CD4-positive, alpha-beta memory T cell (primary cell): ENCODE results near the gene ELMO1. TPM values are rescaled to one million over a fixed set of nuclear protein-coding genes. Genes with fewer than 3 reads are reported as not detected.

Experiments used
- CTCF ChIA-PET: fragments of 350-600 bp; sonication (Branson Sonifier 250); formaldehyde crosslinking; loops from one replicate; lab custom pipeline; 2021; ENCODE audit warnings: inconsistent platforms; ENCODE audit not compliant: partially characterized antibody; lab: Charles Lee
- POLR2A ChIA-PET: fragments of 350-600 bp; sonication (Branson Sonifier 250); formaldehyde crosslinking; loops from one replicate; lab custom pipeline; 2021; ENCODE audit not compliant: partially characterized antibody; lab: Charles Lee
- DNase-seq, 5 donors: peaks; one replicate each; pipeline versions ENCODE4 v3.0.0 to v3.0.0-alpha.2; 2020 to 2022; ENCODE audit warnings: mixed read lengths in 1 of 5
- H3K27ac ChIP-seq: one replicate; pipeline ENCODE4 v1.7.0; 2013; ENCODE audit warnings: low read depth, low read length
- H3K27me3 ChIP-seq: 2 replicates; pipeline ENCODE4 v1.7.0; 2013; ENCODE audit warnings: mild to moderate bottlenecking, low read length, moderate library complexity; ENCODE audit not compliant: insufficient read depth
- H3K36me3 ChIP-seq: 2 replicates; pipeline ENCODE4 v1.7.0; 2013; ENCODE audit warnings: mild to moderate bottlenecking, low read length, moderate library complexity; ENCODE audit not compliant: insufficient read depth
- H3K4me1 ChIP-seq: 2 replicates; pipeline ENCODE4 v1.7.0; 2013; ENCODE audit warnings: mild to moderate bottlenecking, low read length, moderate library complexity; ENCODE audit not compliant: insufficient read depth
- H3K4me3 ChIP-seq, 2 donors: one replicate each; pipeline ENCODE4 v1.7.0; 2013; ENCODE audit warnings: low read length in 2 of 2, mild to moderate bottlenecking in 1 of 2
- H3K9me3 ChIP-seq, 2 donors: one replicate each; pipeline ENCODE4 v1.7.0; 2013; ENCODE audit warnings: low read length in 2 of 2, control low read depth in 1 of 2; ENCODE audit not compliant: control insufficient read depth in 1 of 2
- H3K27ac Mint-ChIP-seq, 7 donors: one replicate each; pipeline ENCODE4 v1.8.0; 2020 to 2021; ENCODE audit warnings: mixed read lengths in 7 of 7, mild to moderate bottlenecking in 6 of 7, inconsistent platforms in 3 of 7, moderate library complexity in 3 of 7
- H3K27me3 Mint-ChIP-seq, 2 donors: one replicate each; pipeline ENCODE4 v1.8.0; 2020 to 2021; ENCODE audit warnings: mixed read lengths in 2 of 2
- H3K36me3 Mint-ChIP-seq, 2 donors: one replicate each; pipeline ENCODE4 v1.8.0; 2020 to 2021; ENCODE audit warnings: mixed read lengths in 2 of 2, inconsistent platforms in 1 of 2, mild to moderate bottlenecking in 1 of 2
- H3K4me1 Mint-ChIP-seq, 4 donors: one replicate each; pipeline ENCODE4 v1.8.0; 2020 to 2021; ENCODE audit warnings: mixed read lengths in 4 of 4, mild to moderate bottlenecking in 1 of 4
- H3K4me3 Mint-ChIP-seq, 8 donors: one replicate each; pipeline ENCODE4 v1.8.0; 2020 to 2021; ENCODE audit warnings: mixed read lengths in 8 of 8, mild to moderate bottlenecking in 7 of 8, moderate library complexity in 6 of 8, inconsistent platforms in 3 of 8
- H3K9me3 Mint-ChIP-seq, 8 donors: one replicate each; pipeline ENCODE4 v1.8.0; 2020 to 2021; ENCODE audit warnings: mixed read lengths in 8 of 8, mild to moderate bottlenecking in 5 of 8, inconsistent platforms in 3 of 8, moderate library complexity in 1 of 8
- intact Hi-C: fragments of 100-400 bp; cut with micrococcal nuclease; formaldehyde crosslinking; loops from one replicate; pipeline ENCODE4 v1.15.1; 2023
- polyA plus RNA-seq, 2 donors: library from polyadenylated mRNA; unstranded; fragments of 300-500 nt; fragmentation: Illumina TruSeq; gene quantifications; one replicate each; pipeline ENCODE4 v1.2.3, GENCODE V29; 2021
- total RNA-seq, 2 experiments: library from RNA; stranded (reverse); gene quantifications; one replicate each; pipeline ENCODE4 v1.2.3, GENCODE V29; 2021

Gene ELMO1
- total and polyA plus RNA-seq, 4 experiments from 2014 or later, result 45.1 to 131 (median 111) TPM

GRCh38 chr7:36911788-36912187, 536.9 kb downstream of the ELMO1 start:
- no peak overlapping the region for H3K4me3 Mint-ChIP-seq
- intact Hi-C loops, result no loop called here
- DNase-seq, result no peak
- no peak overlapping the region for H3K4me3 ChIP-seq
- H3K9me3 ChIP-seq, result no peaks in the 10 kb centered on the region
- H3K36me3 Mint-ChIP-seq, result peaks cover 42 to 59% of the 10 kb centered on the region in 2 donors
- peaks cover 13 to 24% (median 13%) of the 10 kb centered on the region in 4 donors for H3K4me1 Mint-ChIP-seq
- no peak overlapping the region for H3K27ac ChIP-seq
- POLR2A ChIA-PET, result no interaction called here
- H3K27me3 Mint-ChIP-seq, result no peaks in the 10 kb centered on the region
- H3K27ac Mint-ChIP-seq, result peak overlapping the region in 1 of 7 donors; percentile 32
- H3K27me3 ChIP-seq, result no peaks in the 10 kb centered on the region
- H3K4me1 ChIP-seq, result no peaks in the 10 kb centered on the region
- H3K9me3 Mint-ChIP-seq, result peaks cover 0 to 1% (median 0%) of the 10 kb centered on the region in 8 donors
- CTCF ChIA-PET, result no interaction called here
- H3K36me3 ChIP-seq, result no peaks in the 10 kb centered on the region

DNA sequence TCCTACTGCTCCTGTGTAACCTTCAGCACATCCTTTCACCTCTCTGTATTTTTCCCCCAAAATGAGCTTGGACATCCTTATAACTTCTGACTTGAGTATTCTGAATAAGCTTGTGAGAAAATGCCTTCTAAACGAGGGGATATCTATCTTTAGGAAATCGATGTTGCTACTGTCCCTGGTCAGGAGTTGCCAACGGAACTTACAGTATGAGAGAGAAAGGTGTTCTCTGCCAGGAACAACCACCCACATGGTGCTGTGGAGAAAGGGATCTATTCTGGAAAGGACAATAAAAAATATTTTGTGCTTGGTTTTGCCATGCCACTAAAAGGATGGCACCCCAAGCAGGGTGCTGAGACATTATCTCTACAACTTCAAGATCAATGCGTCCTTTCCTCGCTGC, 537.8 kb downstream of the ELMO1 start:
- Mint-ChIP-seq H3K27me3 (no peaks in the 10 kb centered on the region), H3K4me3 (no peak overlapping the region), H3K4me1 (peaks cover 9 to 28% (median 16%) of the 10 kb centered on the region in 4 donors), H3K9me3 (no peaks in the 10 kb centered on the region), H3K36me3 (peaks cover 43 to 63% of the 10 kb centered on the region in 2 donors), H3K27ac (no peak overlapping the region)
- intact Hi-C loops, result no loop called here
- Histone ChIP-seq H3K9me3 (no peaks in the 10 kb centered on the region), H3K27me3 (no peaks in the 10 kb centered on the region), H3K36me3 (no peaks in the 10 kb centered on the region), H3K4me3 (no peak overlapping the region), H3K4me1 (no peaks in the 10 kb centered on the region), H3K27ac (no peak overlapping the region)
- ChIA-PET CTCF (no interaction called here), POLR2A (no interaction called here)
- no peak for DNase-seq

DNA sequence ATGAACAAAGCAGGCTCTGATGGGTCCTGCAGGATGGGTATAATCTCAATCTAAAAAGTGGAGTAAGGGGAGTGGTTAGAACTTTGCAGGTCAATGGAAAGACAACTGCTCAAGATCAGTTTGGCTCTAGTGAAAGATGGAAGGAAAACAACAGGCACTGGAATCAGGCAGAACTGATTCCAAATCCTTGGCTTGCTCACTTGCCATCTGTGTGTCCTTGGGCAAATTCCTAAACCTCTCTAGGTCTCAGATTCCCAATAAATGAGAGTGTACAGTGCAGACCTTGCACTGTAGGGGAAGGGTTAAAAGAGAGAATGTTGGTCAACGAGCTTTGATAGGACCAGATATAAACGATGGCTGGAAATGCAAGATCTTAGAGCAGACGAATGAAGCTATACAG, 538.3 kb downstream of the ELMO1 start:
- H3K27ac Mint-ChIP-seq, result peak overlapping the region in 1 of 7 donors; percentile 0
- H3K9me3 Mint-ChIP-seq, result no peaks in the 10 kb centered on the region
- peaks cover 43 to 61% of the 10 kb centered on the region in 2 donors for H3K36me3 Mint-ChIP-seq
- Histone ChIP-seq H3K27ac (no peak overlapping the region), H3K27me3 (no peaks in the 10 kb centered on the region), H3K36me3 (no peaks in the 10 kb centered on the region), H3K9me3 (no peaks in the 10 kb centered on the region), H3K4me1 (no peaks in the 10 kb centered on the region), H3K4me3 (no peak overlapping the region)
- no peak for DNase-seq
- ChIA-PET CTCF (no interaction called here), POLR2A (no interaction called here)
- peaks cover 9 to 29% (median 15%) of the 10 kb centered on the region in 4 donors for H3K4me1 Mint-ChIP-seq
- intact Hi-C loops, result no loop called here
- no peaks in the 10 kb centered on the region for H3K27me3 Mint-ChIP-seq
- no peak overlapping the region for H3K4me3 Mint-ChIP-seq

- H3K27me3 ChIP-seq, result no peaks in the 10 kb centered on the region
- H3K9me3 ChIP-seq, result no peaks in the 10 kb centered on the region
- POLR2A ChIA-PET, result no interaction called here
- H3K4me1 Mint-ChIP-seq, result peaks cover 13 to 26% (median 15%) of the 10 kb centered on the region in 4 donors
- H3K36me3 Mint-ChIP-seq, result peaks cover 40 to 71% of the 10 kb centered on the region in 2 donors
- CTCF ChIA-PET, result no interaction called here
- H3K4me3 ChIP-seq, result no peak overlapping the region
- H3K27ac ChIP-seq, result no peak overlapping the region
- intact Hi-C loops, result no loop called here
- H3K27ac Mint-ChIP-seq, result peak overlapping the region in 2 of 7 donors; percentile 5 to 23
- no peaks in the 10 kb centered on the region for H3K36me3 ChIP-seq
- peaks cover 0 to 4% (median 0%) of the 10 kb centered on the region in 8 donors for H3K9me3 Mint-ChIP-seq
- H3K4me3 Mint-ChIP-seq, result no peak overlapping the region
- no peak for DNase-seq
- H3K27me3 Mint-ChIP-seq, result no peaks in the 10 kb centered on the region
- H3K4me1 ChIP-seq, result no peaks in the 10 kb centered on the region
These were observed 541.6 kb downstream of the ELMO1 start for GRCh38 chr7:36906956-36907635.

DNA sequence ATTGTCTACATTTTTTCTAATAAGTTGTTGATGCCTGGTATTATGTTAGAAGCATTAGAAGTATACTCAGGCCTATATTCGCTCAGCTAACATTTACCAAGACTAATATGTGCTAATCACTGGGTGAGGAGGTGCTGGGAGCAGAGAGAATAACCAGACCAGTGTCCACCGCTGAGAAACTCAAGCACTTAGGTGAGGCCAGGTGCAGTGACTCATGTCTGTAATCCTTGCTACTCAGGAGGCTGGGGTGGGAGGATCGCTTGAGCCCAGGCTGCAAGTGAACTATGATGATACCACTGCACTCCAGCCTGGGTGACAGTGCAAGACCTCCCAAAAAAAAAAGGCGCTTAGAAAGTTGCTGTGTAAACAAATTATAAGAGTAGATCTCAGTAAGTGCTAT, 542.2 kb downstream of the ELMO1 start:
- Mint-ChIP-seq H3K27ac (peak overlapping the region in 1 of 7 donors; percentile 54), H3K27me3 (no peaks in the 10 kb centered on the region), H3K4me3 (no peak overlapping the region), H3K9me3 (peaks cover 0 to 4% (median under 1%) of the 10 kb centered on the region in 8 donors), H3K4me1 (peaks cover 7 to 26% (median 15%) of the 10 kb centered on the region in 4 donors), H3K36me3 (peaks cover 38 to 70% of the 10 kb centered on the region in 2 donors)
- no peaks in the 10 kb centered on the region for H3K27me3 ChIP-seq
- H3K4me3 ChIP-seq, result no peak overlapping the region
- CTCF ChIA-PET, result no interaction called here
- no peak for DNase-seq
- intact Hi-C loops, result no loop called here
- H3K27ac ChIP-seq, result no peak overlapping the region
- POLR2A ChIA-PET, result no interaction called here
- H3K4me1 ChIP-seq, result no peaks in the 10 kb centered on the region
- no peaks in the 10 kb centered on the region for H3K36me3 ChIP-seq
- H3K9me3 ChIP-seq, result no peaks in the 10 kb centered on the region

DNA sequence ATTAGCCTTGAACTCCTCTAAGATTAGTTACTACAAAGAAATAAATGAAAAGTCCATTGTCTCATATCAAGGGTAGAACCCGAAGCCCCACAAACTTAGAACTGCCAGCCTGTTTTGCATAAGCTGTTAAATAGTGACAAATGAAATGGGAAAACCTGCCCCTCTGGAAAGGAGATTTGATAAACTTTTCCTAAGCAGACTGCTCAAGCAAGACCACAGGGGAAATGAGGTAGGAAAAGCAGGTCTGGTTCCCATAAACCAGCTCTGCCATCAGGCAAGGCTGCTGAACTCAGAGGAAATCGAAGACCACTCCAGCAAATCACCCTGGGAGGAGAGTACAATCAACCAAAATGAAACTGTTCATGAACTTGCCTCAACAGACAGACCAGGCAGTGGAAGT, 542.8 kb downstream of the ELMO1 start:
- H3K36me3 ChIP-seq, result no peaks in the 10 kb centered on the region
- H3K9me3 ChIP-seq, result no peaks in the 10 kb centered on the region
- H3K4me1 ChIP-seq, result no peaks in the 10 kb centered on the region
- CTCF ChIA-PET, result no interaction called here
- peaks cover 10 to 26% (median 16%) of the 10 kb centered on the region in 4 donors for H3K4me1 Mint-ChIP-seq
- no peaks in the 10 kb centered on the region for H3K27me3 ChIP-seq
- H3K27me3 Mint-ChIP-seq, result no peaks in the 10 kb centered on the region
- peak overlapping the region in 1 of 7 donors; percentile 22 for H3K27ac Mint-ChIP-seq
- no peak for DNase-seq
- POLR2A ChIA-PET, result no interaction called here
- intact Hi-C loops, result no loop called here
- no peak overlapping the region for H3K27ac ChIP-seq
- peaks cover 42 to 69% of the 10 kb centered on the region in 2 donors for H3K36me3 Mint-ChIP-seq
- no peak overlapping the region for H3K4me3 Mint-ChIP-seq
- H3K9me3 Mint-ChIP-seq, result peaks cover 0 to 5% (median 1%) of the 10 kb centered on the region in 8 donors
- no peak overlapping the region for H3K4me3 ChIP-seq

DNA sequence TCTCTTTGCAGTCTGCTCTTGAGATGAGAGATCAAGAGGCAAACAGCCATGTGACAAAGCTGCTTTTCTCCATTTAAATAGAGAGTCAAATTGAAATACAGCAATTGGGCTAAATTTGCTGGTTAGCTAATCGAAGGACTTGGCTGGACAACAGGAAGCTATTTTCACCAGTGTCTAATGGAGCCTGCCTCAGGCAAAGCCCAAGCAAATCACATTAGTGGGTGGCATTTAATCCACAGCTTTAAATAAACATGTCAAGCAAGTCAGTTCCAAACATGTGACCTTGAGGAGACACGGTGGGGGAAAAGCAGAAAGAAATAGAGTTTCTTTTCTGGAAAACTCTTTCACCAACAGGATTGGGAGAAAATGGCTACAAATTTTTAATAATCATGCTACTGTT, 543.9 kb downstream of the ELMO1 start:
- peak overlapping the region in 1 of 7 donors; percentile 41 for H3K27ac Mint-ChIP-seq
- no peak overlapping the region for H3K27ac ChIP-seq
- CTCF ChIA-PET, result interaction anchor here (1.0 kb wide), 1 partner anchor 10 kb away, joined by 3 read pairs; no protein-coding TSS in a partner anchor
- H3K27me3 Mint-ChIP-seq, result no peaks in the 10 kb centered on the region
- H3K36me3 ChIP-seq, result no peaks in the 10 kb centered on the region
- no peaks in the 10 kb centered on the region for H3K27me3 ChIP-seq
- intact Hi-C loops, result no loop called here
- peaks cover 0 to 5% (median 1%) of the 10 kb centered on the region in 8 donors for H3K9me3 Mint-ChIP-seq
- H3K4me3 ChIP-seq, result no peak overlapping the region
- H3K36me3 Mint-ChIP-seq, result peaks cover 35 to 72% of the 10 kb centered on the region in 2 donors
- POLR2A ChIA-PET, result no interaction called here
- H3K9me3 ChIP-seq, result no peaks in the 10 kb centered on the region
- no peak for DNase-seq
- no peaks in the 10 kb centered on the region for H3K4me1 ChIP-seq
- H3K4me1 Mint-ChIP-seq, result peaks cover 10 to 26% (median 14%) of the 10 kb centered on the region in 4 donors
- no peak overlapping the region for H3K4me3 Mint-ChIP-seq
